Esophagus mucosa (tissue), 1 donor: Measurements from ENCODE around the gene ITM2B. TPM values are rescaled to one million over a fixed set of nuclear protein-coding genes. Genes with fewer than 3 reads are reported as not detected.
A peak's percentile ranks its signal among the peaks of the same experiment; 100 is the strongest.
"Not testable (repeated sequence)": the region's sequence is repeated elsewhere in the genome, so short reads cannot be mapped to it uniquely, and the experiment has no call there.

Experiments used
- ATAC-seq: fragments of 200-7000 bp; cut with Tn5 transposase; one replicate; pipeline ENCODE4 v1.9.1; 2020
- total RNA-seq: library from RNA; stranded (reverse); gene quantifications from one replicate; pipeline ENCODE4 v1.2.4, GENCODE V29; 2023
- donor health status: DM: yes; HTN: yes; CAD: no.

The ITM2B gene
- total RNA-seq = 626 TPM

GRCh38 chr13:48233046-48233888 lies at the start of gene ITM2B:
Gene ITM2B (plus strand): TSS chr13:48233206. CDS start chr13:48233361, 155 bp downstream.
- ATAC-seq = peak; percentile 87

- ATAC-seq = no peak
Observed at GRCh38 chr13:48184260-48184659, 48.7 kb upstream of the ITM2B start.

GRCh38 chr13:48185018-48185417 lies 48.0 kb upstream of the ITM2B start:
- ATAC-seq = no peak

GRCh38 chr13:48186722-48187121 lies 46.3 kb upstream of the ITM2B start:
- ATAC-seq = no peak

- no peak for ATAC-seq
Observed at GRCh38 chr13:48188131-48188530, 44.9 kb upstream of the ITM2B start.

GRCh38 chr13:48188601-48189000 lies 44.4 kb upstream of the ITM2B start:
- ATAC-seq = no peak

GRCh38 chr13:48189171-48189570 lies 43.8 kb upstream of the ITM2B start:
- no peak for ATAC-seq

GRCh38 chr13:48192411-48192935 lies 40.5 kb upstream of the ITM2B start:
- ATAC-seq = no peak

GRCh38 chr13:48194379-48194754 lies 38.6 kb upstream of the ITM2B start:
- ATAC-seq = no peak

GRCh38 chr13:48199404-48199946 lies 33.5 kb upstream of the ITM2B start:
- peak; percentile 43 for ATAC-seq

- no peak for ATAC-seq
Observed at GRCh38 chr13:48201044-48201443, 32.0 kb upstream of the ITM2B start.

- not testable (repeated sequence) for ATAC-seq
Observed at GRCh38 chr13:48207207-48207606, 25.8 kb upstream of the ITM2B start.

GRCh38 chr13:48210178-48210577 lies 22.8 kb upstream of the ITM2B start:
- peak; percentile 99 for ATAC-seq

- ATAC-seq = peak; percentile 50
Observed at GRCh38 chr13:48214519-48215121, 18.4 kb upstream of the ITM2B start.

- not testable (repeated sequence) for ATAC-seq
Observed at GRCh38 chr13:48215511-48216203, 17.3 kb upstream of the ITM2B start.

GRCh38 chr13:48216204-48216711 lies 16.7 kb upstream of the ITM2B start:
- ATAC-seq = no peak

GRCh38 chr13:48220592-48220980 lies 12.4 kb upstream of the ITM2B start:
- ATAC-seq = peak; percentile 49

- no peak for ATAC-seq
Observed at GRCh38 chr13:48220981-48221685, 11.9 kb upstream of the ITM2B start.

GRCh38 chr13:48221686-48222187 lies 11.3 kb upstream of the ITM2B start:
- ATAC-seq = no peak

- peak; percentile 57 for ATAC-seq
Observed at GRCh38 chr13:48222358-48223301, 10.4 kb upstream of the ITM2B start.

GRCh38 chr13:48224701-48225100 lies 8.3 kb upstream of the ITM2B start:
- ATAC-seq = no peak
